Left colon (tissue), 2 donors: ENCODE data around the gene RSAD2. TPM values are rescaled to one million over a fixed set of nuclear protein-coding genes. Genes with fewer than 3 reads are reported as not detected.
A peak's percentile ranks its signal among the peaks of the same experiment; 100 is the strongest.
"Not testable (repeated sequence)": the region's sequence is repeated elsewhere in the genome, so short reads cannot be mapped to it uniquely, and the experiment has no call there.

Experiments used
- ATAC-seq: fragments of 200-7000 bp; cut with Tn5 transposase; one replicate; pipeline ENCODE4 v1.9.1; 2020; ENCODE audit warnings: mild to moderate bottlenecking, moderate library complexity
- DNase-seq, 2 donors: peaks; one replicate each; pipeline ENCODE4 v3.0.0-alpha.2; 2020
- intact Hi-C, 2 donors: fragments of 100-400 bp; cut with DNase I in 1 of 2; cut with micrococcal nuclease in 1 of 2; formaldehyde crosslinking; loops; one replicate each; pipeline versions ENCODE4 v1.11.2 to v1.14.0; 2022; cut with DNase I, micrococcal nuclease
- long read RNA-seq: library from polyadenylated mRNA; unstranded; transcript quantifications from one replicate; pipeline ENCODE4 v2.0.0, GENCODE V29; 2021
- total RNA-seq, 2 donors: library from RNA; stranded (reverse); fragmentation: NEBNext Ultra II Directional; extraction: Animal tissue kit (Norgen Biotek cat#: 25700); gene quantifications; one replicate each; pipeline ENCODE4 v1.2.1, GENCODE V29; 2021
- donor health status: DM: no; HTN: no; CAD: no.
- donor health status: DM: yes; HTN: yes; CAD: no.

RSAD2 gene
- total RNA-seq = 10 to 100 TPM in 1 of 2 donors, 1 to 10 TPM in 1; 7.8 to 10.9 TPM
- long read RNA-seq, transcript RSAD2-201 (6 exons, 3,519 nt) = major isoform, 18 of 20 reads
- long read RNA-seq, partial matches to known transcripts = 0 of 20 reads
- long read RNA-seq, other reads (novel, unspliced or antisense) = 2 of 20 reads

DNA sequence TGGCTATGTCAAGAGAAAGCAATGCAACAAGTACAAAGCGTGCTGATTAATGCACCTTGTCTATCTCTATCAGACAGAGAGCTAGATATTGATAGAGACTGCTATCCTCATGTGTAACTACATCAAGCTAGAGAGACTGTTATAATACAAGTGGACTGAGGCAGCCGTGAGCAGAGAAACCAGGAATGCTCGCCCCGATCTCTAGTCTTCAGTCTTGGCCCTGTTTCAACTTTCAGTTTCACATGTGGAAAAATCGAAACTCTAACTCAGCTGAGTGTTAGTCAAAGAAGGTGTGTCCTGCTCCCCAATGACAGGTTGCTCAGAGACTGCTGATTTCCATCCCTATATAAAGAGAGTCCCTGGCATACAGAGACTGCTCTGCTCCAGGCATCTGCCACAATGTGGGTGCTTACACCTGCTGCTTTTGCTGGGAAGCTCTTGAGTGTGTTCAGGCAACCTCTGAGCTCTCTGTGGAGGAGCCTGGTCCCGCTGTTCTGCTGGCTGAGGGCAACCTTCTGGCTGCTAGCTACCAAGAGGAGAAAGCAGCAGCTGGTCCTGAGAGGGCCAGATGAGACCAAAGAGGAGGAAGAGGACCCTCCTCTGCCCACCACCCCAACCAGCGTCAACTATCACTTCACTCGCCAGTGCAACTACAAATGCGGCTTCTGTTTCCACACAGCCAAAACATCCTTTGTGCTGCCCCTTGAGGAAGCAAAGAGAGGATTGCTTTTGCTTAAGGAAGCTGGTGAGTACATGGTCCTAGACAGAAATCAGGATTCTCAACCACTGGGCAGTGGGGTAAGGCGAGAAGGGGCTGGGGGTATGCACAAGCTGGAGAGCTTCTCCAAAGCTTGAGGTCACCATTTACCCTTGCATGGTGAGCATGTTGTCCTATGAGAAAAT, at the start of gene RSAD2:
Gene RSAD2, plus strand, starts transcription at position 376 of the 903 bp plus-strand sequence. Its CDS starts 24 bp downstream, at position 400.
- DNase-seq (peak; percentile 17 to 30), ATAC-seq (peak; percentile 96)

DNA sequence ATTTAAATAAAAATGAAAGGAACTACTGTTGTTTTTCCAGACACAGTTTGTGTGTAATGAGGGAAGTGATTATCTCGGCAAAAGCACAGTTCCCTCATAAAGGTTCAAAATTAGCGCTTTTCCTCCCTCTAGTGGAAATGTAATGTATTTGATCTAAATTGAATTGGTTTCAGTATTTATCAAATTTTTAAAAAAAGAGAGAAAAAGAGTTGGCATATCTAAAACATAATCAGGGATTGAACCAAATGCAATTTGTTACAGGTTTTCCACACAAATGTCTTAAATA, 49.3 kb upstream of the RSAD2 start:
- intact Hi-C loops = no loop called here
- no peak for DNase-seq
- no peak for ATAC-seq

More for the DNA sequence above, at the start of gene RSAD2:
- intact Hi-C loops = no loop called here

DNA sequence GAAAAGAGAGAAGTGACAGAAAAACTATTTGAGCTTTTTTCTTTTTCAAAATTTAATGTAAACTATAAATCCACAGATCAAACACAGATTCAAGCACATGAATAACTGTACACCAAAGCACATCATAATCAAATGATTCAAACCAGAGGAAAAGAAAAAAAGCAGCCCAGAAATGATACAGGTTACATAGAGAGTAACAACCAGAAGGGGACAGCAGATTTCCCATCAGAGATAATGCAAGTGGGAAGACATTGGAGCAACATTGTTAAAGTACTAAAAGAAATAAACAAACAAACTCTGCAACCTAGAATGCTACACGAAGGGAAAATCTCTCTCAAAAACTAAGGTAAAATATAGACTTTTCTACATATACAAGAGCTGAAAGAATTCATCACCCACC, 46.3 kb upstream of the RSAD2 start:
- ATAC-seq (no peak), DNase-seq (no peak)
- intact Hi-C loops = no loop called here

- intact Hi-C loops = no loop called here
- no peak for DNase-seq
- ATAC-seq = no peak
Measured at GRCh38 chr2:6832596-6833299, 44.8 kb upstream of the RSAD2 start.

- DNase-seq (no peak), ATAC-seq (no peak)
- intact Hi-C loops = no loop called here
Measured at GRCh38 chr2:6833300-6833604, 44.3 kb upstream of the RSAD2 start.

DNA sequence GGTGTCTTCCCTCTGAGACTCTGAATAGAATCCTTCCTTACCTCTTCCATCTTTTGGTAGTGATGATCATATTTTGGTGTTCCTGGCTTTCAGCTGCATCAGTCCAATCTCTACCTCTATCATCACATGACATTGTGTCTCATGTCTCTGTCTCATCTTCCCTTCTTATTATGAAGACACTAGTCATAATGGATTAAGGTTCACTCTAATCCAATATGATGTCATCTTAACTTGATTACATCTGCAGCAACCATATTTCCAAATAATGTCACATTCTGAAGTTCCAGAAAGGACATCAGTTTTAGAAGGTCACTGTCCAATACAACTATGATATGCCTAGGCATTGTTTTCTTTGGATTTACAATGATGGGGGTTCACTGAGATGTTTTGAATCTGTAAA, 43.4 kb upstream of the RSAD2 start:
- DNase-seq (no peak), ATAC-seq (no peak)
- intact Hi-C loops = no loop called here

GRCh38 chr2:6835467-6835866, 42.1 kb upstream of the RSAD2 start:
- intact Hi-C loops = no loop called here
- ATAC-seq = no peak
- DNase-seq = no peak

DNA sequence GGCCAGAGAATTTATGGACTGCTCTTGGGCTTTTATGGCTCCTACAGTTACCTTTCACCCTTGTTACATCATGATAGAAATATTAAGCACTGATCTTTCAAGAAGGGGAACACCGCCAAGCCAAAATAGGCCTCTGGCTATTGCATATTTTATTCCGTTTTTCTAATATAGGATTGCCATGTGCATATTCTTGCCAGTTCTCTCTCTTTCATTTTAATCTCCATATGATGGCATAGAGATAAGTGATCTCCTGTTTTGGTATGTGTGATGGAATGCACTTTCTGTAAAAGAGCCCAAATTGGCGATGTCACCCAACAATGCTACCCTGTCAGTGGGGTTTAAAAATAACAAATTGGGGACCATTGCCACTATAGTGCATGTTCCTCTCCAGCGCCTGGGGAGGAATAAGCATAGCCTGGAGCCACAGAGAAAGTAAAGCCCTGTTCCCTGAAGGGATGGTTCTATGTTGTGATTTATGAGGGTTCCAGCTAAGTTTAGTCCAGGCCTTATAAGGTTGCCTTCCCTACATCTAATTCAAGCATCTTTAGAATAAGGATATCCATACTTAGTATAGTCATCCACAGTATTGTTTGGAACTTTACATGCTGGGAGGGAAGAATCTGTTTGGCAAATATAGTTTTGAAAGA, 38.8 kb upstream of the RSAD2 start:
- DNase-seq (no peak), ATAC-seq (no peak)
- intact Hi-C loops = no loop called here

DNA sequence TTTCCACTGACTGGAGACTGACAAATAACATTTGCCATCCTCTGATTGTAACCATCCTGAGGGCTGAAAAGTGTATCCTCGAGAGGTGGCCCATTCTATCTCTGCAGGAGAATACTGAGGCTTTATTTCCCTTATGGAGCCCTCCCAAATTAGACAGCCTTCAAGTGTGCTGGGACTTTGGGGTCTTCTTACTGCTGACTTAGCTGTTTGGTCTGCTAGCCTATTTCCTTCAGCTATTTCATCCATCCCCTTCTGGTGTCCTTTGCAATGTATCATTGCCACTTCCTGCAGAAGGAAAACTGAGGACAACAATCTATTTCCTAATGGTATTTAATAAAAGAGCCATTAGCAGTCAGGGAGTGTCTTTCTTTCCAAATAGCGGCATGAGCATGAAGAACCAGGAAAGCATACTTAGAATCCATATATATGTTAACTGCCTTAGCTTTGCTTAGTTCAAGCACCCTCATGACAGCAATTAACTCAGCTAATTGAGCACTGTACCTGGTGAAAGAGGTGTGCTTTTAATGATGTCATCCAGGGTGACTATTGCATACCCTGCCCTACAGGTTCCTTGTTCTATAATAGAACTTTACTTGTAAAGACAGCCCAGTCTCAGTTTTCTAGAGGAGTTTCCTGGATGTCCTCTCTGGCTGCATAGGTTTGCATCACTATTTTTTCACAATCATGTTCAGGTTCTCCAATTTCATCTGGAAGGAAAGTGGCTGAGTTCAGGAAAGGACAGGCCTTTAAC, 35.9 kb upstream of the RSAD2 start:
- DNase-seq (no peak), ATAC-seq (no peak)
- intact Hi-C loops = no loop called here

GRCh38 chr2:6845312-6845711, 32.3 kb upstream of the RSAD2 start:
- intact Hi-C loops = no loop called here
- ATAC-seq (no peak), DNase-seq (no peak)

DNA sequence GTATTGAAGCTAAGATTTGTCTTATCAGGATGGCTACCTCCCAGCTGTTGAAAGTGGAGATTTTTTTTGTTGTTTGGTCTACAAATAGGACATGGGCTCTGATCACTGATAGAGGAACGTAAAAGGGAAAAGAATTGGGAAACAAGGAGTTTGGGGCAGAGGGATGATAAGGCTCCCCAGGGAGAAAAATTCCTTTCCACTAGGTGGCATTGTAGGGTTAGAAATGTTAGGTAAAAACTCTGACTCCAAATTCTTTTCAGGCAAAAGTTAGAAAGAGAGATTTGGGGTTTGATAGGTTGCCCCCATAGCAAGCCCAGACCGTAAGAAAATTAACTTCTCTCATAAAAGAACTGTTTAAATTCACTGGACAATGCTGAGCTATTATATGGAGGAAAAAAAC, 31.7 kb upstream of the RSAD2 start:
- no peak for ATAC-seq
- intact Hi-C loops = no loop called here
- no peak for DNase-seq

- DNase-seq (no peak), ATAC-seq (no peak)
Measured at GRCh38 chr2:6846540-6846939, 31.0 kb upstream of the RSAD2 start.

DNA sequence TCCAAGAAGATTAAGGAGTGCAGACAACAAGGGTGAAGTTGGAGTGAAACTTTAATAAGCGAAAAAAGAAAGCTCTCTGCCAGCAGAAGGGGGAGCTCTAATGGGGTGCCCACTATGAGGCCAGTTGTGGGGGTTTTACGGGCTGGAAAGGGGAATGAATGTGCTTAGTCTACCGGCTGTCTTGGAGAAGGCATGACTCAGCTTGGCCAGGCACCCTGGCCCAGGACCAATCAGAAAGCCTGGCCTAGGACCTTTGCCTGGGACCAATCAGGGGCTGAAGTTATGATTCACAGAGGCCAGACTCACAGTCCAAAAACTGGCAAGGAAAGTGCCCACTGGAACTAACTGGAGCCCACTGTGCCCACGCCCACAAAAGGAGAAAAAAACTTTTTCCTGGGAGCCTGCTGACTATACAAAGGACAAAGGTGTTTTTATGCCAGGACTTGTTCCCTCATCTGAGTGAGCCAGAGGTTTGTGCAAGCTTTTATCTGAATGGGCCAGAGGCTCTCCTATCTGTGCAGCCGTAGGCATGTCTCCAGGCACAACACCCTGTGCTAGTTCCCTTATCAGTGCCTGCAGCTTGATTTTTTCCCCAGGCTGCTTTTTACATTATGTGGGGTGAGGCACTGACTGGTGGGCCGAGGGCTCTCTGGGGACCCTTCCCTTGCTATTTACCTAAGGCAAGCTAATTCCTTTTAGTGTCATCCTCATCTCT, 30.5 kb upstream of the RSAD2 start:
- no peak for DNase-seq
- intact Hi-C loops = no loop called here
- no peak for ATAC-seq

More at GRCh38 chr2:6846540-6846939, 31.0 kb upstream of the RSAD2 start:
- intact Hi-C loops = no loop called here

GRCh38 chr2:6852195-6852594, 25.4 kb upstream of the RSAD2 start:
- no peak for DNase-seq
- no peak for ATAC-seq
- intact Hi-C loops = no loop called here

DNA sequence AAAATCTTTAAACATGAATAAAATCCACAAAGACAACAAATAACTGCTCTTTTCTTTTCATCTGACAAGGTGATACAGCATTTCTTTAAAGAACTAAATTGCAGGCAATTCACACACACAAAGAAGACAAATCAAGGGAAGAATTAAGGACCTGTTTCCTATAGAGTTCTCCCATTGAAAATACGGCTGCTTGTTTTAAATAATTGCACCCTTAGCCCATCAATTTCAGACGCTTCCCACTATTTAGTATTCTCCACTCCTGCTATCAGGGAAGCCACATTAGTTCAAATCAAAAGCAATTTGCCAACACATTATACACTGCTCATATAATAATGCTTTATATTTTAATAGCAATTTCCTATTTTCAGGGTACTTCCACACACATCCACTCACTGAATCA, 23.2 kb upstream of the RSAD2 start:
- no peak for ATAC-seq
- no peak for DNase-seq
- intact Hi-C loops = no loop called here

DNA sequence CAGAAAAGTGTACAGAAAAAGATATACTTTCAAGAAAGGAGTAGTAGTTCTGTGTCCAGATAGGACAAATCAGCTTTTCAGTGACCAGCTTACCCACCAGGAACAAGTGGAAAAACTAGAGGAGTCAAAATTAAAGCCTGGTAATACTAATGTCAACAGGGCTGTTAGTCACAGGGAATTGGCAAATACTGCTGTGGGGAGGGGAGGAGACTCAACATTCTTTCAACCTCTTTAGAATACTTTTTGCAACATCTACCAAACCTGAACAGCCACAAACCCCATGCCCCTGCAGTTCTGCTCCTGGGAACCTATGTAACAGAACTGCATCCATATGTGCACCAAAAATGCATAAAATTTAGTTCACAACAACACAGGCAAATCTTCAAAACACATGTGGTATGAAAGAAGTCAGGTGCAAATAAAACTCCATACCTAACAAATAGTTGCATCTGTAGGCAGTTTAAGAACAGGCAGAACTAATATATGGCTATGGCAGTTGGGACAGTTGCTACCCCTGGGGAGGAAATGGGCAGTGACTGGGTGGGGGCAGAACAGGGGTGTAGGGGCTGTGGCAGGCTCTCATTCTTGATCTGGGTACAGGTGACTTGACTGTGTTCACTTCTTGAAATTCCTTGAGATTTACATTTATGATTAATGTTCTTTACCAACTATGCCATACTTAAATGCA, 21.6 kb upstream of the RSAD2 start:
- no peak for DNase-seq
- no peak for ATAC-seq
- intact Hi-C loops = no loop called here

GRCh38 chr2:6856548-6856920, 21.0 kb upstream of the RSAD2 start:
- intact Hi-C loops = no loop called here
- DNase-seq = no peak
- no peak for ATAC-seq

DNA sequence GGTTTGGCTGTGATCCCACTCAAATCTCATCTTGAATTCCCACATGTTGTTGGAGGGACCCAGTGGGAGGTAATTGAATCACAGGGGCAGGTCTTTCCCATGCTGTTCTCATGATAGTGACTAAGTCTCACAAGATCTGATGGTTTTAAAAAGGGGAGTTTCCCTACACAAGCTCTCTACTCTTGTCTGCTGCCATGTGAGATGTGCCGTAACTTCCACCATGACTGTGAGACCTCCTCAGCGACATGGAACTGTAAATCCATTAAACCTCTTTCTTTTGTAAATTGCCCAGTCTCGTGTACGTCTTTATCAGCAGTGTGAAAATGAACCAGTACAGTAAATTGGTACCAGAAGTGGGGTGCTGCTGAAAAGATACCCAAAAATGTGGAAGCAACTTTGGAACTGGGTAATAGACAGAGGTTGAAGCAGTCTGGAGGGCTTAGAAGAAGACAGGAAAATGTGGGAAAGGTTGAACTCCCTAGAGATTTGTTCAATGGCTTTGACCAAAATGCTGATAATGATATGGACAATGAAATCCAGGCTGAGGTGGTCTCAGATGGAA, 19.0 kb upstream of the RSAD2 start:
- DNase-seq, ATAC-seq, intact Hi-C loops: not testable (repeated sequence)
